Astrocyte of the hippocampus (primary cell): Measurements from ENCODE around the gene NEIL3.
"Not testable (repeated sequence)": the region's sequence is repeated elsewhere in the genome, so short reads cannot be mapped to it uniquely, and the experiment has no call there.

Experiments used
- DNase-seq: peaks from one replicate; pipeline ENCODE4 v3.0.0; 2011; ENCODE audit warnings: low read depth, low spot score

NEIL3 gene

GRCh38 chr4:177301126-177301639, 8.5 kb upstream of the NEIL3 start:
- no peak for DNase-seq

GRCh38 chr4:177302371-177303100, 7.1 kb upstream of the NEIL3 start:
- DNase-seq: peak; percentile 25

DNA sequence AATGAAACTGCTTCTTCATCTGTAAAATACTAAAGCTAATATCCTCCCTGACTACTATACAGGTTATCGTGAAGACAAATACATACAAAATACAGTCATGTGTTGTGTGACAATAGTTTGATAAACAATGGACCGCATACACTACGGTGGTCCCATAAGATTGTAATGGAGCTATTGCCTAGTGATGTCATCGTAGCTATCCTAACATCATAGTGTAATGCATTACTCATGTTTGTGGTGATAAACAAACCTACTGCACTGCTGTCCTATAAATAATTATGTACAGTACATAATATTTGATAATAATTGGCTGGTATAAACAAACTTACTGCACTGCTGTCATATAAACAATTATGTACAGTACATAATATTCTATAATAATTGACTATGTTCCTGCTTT, 5.6 kb upstream of the NEIL3 start:
- DNase-seq: no peak

GRCh38 chr4:177304864-177305263, 4.8 kb upstream of the NEIL3 start:
- DNase-seq: not testable (repeated sequence)

DNA sequence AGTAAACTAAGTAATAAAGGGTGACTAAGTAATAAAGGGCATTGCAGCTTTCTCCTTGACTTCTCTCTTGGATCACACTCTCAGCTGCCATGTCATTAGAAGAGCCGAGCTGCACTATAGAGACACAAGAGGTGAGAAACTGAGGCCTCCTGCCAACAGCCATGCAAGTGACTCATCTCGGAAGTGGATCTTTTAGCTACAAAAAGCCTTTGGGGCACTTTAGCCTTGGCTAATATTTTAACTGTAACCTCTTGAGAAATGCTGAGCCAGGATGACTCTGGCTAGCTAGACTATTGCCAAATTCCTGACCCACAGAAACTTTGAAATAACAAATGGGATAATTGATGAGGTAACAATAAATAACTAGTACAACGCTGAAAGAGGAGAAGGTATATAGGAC, 1.5 kb upstream of the NEIL3 start:
- peak; percentile 59 for DNase-seq

GRCh38 chr4:177308847-177309521, 690 bp upstream of the NEIL3 start:
- no peak for DNase-seq

- no peak for DNase-seq
Observed at GRCh38 chr4:177311589-177311988, 1.9 kb downstream of the NEIL3 start.

GRCh38 chr4:177313263-177313662, 3.6 kb downstream of the NEIL3 start:
- DNase-seq: no peak

- DNase-seq: no peak
Observed at GRCh38 chr4:177315767-177316464, 6.2 kb downstream of the NEIL3 start.

DNA sequence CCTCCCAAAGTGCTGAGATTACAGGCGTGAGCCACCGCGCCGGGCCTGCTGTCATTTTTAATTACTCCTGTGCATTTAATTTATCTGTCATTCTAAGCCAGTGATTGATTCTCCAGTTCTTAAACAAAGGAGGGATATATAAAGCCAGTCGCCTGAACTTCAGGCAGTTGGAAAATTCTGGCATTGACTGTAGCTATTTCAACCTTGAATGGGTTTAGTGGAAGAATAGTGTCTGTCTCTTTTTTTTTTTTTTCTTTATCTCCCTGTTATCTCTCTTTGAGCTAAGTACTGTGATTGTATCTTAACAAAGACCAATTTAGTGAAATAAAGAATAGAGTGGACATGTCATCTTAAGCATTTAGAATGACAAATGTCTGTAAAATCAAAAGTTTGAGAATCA, 11.0 kb downstream of the NEIL3 start:
- no peak for DNase-seq

DNA sequence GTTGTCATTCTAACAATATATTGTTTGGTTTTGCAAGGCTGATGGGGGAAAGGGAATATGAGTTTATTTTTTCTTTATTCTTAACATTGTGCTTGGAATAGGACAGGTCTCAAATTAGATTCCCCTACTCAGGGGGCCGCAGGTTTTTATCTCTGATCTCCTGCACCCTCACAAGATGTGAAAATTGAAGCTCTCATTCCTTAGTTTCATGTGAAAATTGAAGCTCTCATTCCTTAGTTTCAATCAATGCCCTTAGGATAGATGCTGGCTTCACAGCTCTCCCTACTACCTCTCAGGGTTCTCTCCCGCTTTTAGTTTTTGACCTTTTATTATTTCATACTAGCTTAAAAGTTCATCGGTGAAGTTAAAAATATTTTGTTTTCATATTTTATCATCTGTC, 12.0 kb downstream of the NEIL3 start:
- no peak for DNase-seq

DNA sequence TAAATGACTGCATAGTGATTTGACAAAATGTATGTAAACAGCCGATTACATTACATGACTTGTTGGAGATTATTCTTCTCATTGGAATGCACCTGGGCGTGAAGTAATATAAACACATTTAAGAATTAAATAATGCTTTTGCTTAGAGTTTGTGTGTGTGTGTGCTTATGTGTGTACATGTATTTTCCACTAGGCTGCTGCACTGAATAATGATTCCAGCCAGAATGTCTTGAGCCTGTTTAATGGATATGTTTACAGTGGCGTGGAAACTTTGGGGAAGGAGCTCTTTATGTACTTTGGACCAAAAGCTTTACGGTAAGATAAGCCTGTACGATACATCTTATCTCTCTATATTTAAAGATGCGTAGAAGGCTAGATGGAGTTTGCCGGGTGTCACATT, 12.6 kb downstream of the NEIL3 start:
- DNase-seq: no peak

DNA sequence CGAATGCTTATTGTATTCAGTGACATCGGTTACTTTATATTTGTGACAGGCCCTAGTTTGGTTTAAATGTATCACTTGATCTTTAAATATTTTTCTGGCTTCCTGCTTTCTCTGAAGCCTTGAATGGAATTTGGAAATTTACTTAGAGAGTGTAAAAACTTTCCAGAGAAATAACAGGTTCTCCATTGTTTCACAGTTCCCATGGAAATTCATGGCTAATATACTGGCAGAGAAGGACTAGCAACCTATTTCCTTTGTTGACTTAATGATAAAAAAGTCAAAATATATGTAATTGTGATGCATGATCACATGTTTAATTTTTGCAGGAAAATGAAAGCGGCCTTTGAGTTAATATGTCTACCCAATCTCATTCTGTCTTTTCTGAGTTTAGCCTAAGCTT, 13.2 kb downstream of the NEIL3 start:
- DNase-seq: no peak

DNA sequence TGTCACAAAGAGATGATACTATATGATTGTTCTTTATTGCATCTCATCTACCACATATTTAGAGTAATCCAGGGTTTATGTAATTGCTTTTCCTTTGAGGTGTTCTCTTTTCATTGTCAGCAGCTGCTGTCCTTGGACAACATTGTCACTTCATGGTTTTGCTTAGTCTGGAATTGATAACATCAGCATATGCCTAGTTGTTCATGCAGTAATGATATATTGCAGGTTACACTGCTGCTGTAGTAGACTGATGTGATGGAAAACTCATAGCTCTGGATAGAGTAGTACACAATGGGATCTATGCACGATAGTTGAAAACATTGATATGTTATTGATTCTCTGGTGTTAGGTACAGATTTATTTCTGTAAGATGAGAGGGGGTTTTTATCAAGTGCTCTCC, 13.7 kb downstream of the NEIL3 start:
- no peak for DNase-seq

DNA sequence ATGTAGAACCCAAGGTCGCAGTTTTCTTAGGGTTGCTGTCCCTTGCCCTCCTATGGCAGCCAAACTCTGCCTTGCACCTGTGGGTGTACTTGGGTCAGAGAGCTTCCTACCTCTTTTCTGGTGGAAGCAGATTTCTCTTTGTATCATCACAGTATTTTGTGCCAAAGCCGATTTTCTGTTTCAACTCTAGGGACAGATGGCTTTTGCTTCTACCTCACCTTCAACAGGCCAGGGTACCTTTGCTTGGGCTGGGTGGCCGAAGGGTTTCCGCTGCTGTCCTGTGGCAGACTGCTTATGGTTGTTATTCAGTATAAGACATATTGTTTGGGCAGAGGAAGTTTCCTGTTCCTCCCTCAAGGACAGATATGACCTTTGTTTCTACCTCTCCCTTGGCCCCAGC, 22.4 kb downstream of the NEIL3 start:
- DNase-seq: no peak

- DNase-seq: peak; percentile 54
Observed at GRCh38 chr4:177339477-177340374, 30.1 kb downstream of the NEIL3 start.

GRCh38 chr4:177348348-177348747, 38.7 kb downstream of the NEIL3 start:
- DNase-seq: no peak

DNA sequence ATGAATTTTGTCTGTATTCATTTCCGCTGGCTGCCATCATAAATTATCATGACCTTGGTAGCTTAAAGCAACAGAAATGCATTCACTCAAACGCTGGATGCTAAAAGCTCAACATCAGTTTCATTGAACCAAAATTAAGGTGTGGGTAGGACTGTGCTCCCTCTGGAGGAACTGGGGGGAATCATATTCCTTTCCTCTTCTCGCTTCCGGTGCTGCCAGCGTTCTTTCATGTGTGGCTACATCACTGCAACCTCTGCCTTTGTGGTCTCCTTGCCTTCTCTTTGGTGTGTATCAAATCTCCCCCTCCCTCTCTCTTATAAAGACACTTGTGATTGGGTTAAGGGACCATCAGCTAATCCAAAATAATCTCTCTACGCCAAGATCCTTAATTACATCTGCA, 39.5 kb downstream of the NEIL3 start:
- DNase-seq: no peak

DNA sequence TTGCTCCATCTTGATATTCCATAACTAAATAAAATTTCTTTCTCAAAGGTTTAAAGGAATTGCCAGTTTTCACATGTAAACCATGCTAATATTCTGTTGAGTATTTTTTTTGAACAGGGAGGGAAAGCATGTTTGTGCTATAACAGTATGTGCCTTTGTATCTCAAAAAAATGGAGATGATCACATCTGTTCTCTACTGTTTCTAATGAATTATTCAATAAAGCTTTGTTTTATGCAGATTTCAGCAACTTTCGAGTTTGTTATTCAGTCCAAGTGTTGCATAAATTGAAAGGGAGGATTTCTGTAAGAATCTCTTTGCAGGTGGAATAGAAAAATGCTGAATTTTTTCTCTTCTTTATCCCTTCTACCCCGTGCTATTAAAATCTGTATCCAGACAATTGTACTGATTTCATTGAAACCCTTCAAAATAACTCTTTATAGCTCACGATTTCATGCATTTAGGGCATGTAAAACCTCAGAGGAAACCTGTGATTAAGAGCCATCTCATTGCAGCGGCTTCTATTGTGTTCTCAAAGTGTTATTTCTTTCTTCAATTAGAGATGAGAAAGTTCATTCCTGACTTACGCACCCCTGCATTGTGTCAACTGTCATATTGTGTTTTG, 42.1 kb downstream of the NEIL3 start:
- no peak for DNase-seq

DNA sequence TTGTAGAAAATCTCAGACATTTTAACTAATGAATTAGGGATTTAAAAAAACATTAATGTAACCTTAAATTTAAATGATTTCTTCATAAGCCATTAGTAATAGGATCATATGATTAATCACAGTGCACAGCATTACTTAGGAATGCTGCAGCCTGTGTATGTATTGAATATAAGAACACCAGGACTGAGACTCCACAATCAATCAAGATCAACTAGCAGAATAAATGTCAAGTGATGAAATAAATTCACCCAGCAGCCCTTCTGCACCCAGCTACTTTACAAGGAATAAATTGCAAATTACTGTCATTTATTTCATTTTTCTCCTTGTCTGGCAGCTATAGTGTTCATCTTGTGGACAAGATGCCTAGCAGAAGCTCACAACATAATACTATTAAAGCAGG, 46.5 kb downstream of the NEIL3 start:
- no peak for DNase-seq

- DNase-seq: peak; percentile 5
Observed at GRCh38 chr4:177356921-177357320, 47.2 kb downstream of the NEIL3 start.
